Measurements from ENCODE around the gene GP9.

GP9 gene

DNA sequence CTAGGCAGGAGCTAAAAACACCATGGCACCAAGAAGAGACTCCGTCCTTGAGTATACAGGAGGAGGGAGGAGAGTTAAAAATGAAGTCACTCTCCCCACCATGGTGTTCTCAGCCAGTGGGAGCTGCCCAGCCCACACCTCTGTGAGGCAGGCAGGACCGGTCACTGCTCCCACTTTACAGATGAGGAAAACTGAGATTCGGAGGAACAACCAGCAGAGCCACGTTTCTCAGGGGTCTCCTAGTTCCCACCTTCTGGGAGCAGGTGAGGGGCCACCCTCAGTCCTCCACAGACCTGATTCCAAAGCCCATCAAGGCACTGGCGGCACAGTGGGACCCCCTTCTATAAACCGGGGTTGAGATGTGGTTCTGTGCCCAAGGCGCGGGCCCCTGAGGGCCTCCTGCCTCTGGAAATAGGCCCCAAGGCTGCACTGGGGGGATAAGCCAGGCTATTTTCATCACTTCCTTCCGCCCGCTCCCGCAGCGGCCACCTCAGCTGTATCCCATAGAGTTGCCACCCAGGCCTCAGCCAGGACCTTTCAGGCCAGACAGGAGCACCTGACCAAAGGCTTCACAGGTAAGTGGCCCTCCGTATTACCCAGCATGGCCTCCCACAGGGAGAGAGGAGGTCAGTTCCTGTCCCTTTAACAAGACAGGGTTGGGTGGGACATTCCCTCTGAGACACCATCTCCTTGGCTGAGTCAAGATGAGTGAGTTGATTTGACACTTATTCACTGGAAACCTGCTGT is at the start of gene GP9:
Gene GP9, plus strand, starts transcription at position 504 of the 747 bp plus-strand sequence. CDS start 961 bp downstream, outside the sequence.
- Mint-ChIP-seq H3K27ac (no peak within 1 kb of the TSS), H3K9me3 (no peaks in the 10 kb centered on the region), H3K4me1 (ENCODE audit: low read depth) (peaks cover 8% of the 10 kb centered on the region), H3K27me3 (no peaks in the 10 kb centered on the region), H3K36me3 (ENCODE audit: low read depth) (no peaks in the 10 kb centered on the region), H3K4me3 (no peak within 1 kb of the TSS)
- DNase-seq = no peak

DNA sequence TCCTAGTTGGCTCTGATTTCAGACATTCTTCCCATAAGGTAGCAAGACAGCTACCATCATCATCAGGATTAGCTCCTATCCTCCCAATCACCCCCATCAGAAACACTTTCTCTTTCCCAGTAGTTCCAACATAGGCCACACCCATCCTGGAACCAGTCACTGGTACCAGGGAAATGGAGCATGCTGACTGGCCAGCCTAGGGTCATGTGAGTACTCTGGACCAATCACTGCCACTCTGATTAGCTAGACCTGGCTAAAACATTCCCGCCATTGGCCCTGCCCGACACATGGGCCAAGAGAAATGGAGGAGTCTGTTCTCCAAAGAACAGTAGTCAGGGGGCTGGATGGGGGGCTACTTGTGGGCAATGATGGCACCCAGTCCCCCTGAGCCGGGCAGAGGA is 47.1 kb upstream of the GP9 start:
- Mint-ChIP-seq H3K9me3 (no peaks in the 10 kb centered on the region), H3K4me1 (ENCODE audit: low read depth) (peaks cover 39% of the 10 kb centered on the region), H3K4me3 (no peak overlapping the region), H3K27me3 (no peaks in the 10 kb centered on the region), H3K27ac (no peak overlapping the region), H3K36me3 (ENCODE audit: low read depth) (no peaks in the 10 kb centered on the region)
- no peak for DNase-seq

DNA sequence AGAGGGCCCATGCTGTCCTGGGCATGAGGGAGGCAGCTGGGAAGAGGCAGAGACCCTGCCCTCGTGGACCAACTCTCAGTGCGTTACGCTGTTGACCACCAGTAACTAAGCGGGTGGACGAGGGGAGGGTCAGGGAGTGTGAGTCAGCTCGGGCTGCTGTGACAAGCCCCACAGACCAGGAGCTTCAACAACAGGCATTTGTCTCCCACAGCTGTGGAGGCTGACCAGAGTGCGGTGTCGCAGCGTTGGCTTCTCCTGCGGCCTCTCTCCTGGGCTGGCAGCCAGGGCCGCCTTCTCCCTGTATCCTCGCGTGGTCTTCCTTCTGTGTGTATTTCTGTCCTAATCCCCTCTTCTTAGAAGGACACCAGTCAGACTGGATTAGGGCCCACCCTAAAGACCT is 46.4 kb upstream of the GP9 start:
- no peak for DNase-seq

DNA sequence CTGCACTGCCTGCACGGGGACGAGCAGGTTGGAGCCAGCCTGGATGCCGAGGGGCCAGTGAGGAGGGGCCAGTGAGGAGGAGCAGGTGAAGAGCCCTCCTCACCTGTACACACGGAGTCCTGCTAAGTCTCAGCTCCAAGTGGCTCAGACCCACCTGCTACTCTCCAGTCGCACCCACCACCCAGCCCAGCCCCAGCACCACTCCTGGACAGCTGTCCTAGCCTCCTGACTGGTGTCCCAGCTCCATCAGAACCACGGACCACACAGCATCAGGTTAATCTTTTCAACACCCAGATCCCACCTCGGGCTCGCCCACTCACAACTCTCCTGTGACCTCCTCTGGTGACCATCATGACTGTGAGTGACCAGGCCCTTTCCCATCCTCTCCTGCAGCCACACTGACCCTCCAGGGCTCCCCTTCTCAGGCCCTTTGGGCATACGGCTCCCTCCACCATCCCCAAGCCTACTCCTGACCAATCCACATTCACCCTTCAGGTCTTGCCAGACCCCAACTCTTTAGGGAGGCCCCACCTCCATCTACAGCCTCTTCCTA is 45.7 kb upstream of the GP9 start:
- H3K4me1 Mint-ChIP-seq (ENCODE audit: low read depth) = peaks cover 39% of the 10 kb centered on the region
- no peaks in the 10 kb centered on the region for H3K36me3 Mint-ChIP-seq (ENCODE audit: low read depth)
- H3K4me3 Mint-ChIP-seq = no peak overlapping the region
- no peaks in the 10 kb centered on the region for H3K9me3 Mint-ChIP-seq
- DNase-seq = no peak
- no peaks in the 10 kb centered on the region for H3K27me3 Mint-ChIP-seq
- H3K27ac Mint-ChIP-seq = peak overlapping the region; percentile 97

More for the DNA sequence above, 46.4 kb upstream of the GP9 start:
- Mint-ChIP-seq H3K9me3 (no peaks in the 10 kb centered on the region), H3K36me3 (ENCODE audit: low read depth) (no peaks in the 10 kb centered on the region), H3K4me3 (no peak overlapping the region), H3K4me1 (ENCODE audit: low read depth) (peaks cover 39% of the 10 kb centered on the region), H3K27me3 (no peaks in the 10 kb centered on the region), H3K27ac (no peak overlapping the region)

DNA sequence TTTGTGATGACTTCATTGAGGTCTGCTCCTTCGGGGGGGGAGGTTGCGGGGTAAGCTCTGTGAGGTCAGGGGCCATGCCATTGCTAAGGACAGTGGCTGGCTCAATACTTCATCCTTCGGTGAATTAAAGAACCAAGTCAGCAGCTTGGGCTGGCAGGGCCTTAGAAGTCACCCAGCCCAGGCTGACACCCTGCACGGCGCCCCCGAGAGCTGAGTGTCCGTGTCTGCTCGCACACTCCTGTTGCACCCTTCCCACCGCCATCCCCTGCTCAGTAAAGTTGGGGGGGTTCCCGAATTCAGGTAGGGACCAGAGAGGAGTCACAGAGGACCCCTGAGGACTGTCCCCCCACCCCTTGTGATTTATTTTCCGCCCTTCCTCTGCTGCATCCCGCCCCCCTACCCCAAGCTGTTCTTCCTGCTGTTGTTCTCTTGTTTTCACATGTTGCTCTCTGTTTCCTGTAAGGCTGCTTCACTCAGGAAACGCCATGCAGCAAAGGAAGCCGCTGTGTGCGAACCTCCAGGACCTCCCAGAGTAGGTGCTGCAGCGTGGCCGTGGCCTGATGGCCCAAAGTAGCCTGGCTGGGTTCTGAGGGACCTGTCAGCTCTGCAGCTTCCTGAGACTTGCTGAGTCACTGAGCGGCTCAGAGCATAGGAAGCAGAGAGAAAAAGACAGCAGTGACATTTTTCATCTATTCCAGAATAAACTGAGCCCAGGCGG is 45.0 kb upstream of the GP9 start:
- H3K4me1 Mint-ChIP-seq (ENCODE audit: low read depth) = peaks cover 39% of the 10 kb centered on the region
- peak overlapping the region; percentile 97 for H3K27ac Mint-ChIP-seq
- peak overlapping the region; percentile 70 for H3K4me3 Mint-ChIP-seq
- peak; percentile 75 for DNase-seq
- no peaks in the 10 kb centered on the region for H3K27me3 Mint-ChIP-seq
- no peaks in the 10 kb centered on the region for H3K36me3 Mint-ChIP-seq (ENCODE audit: low read depth)
- no peaks in the 10 kb centered on the region for H3K9me3 Mint-ChIP-seq

DNA sequence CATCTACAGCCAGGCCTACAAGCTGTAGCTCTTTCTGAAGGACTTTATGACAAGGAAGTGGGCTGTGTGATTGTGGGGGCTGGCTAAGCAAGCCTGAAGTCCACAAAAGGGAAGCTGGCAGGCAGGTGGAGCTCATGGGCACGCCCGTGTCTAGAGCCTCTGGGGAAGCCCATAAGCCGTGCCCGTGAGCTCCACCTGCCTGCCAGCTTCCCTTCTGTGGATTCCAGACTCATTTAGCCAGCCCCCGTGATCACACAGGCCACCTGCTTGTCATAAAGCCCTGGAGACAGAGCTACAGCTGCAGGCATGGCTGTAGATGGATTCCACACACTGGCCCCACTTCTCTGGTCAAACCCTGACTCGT is 44.2 kb upstream of the GP9 start:
- Mint-ChIP-seq H3K27ac (peak overlapping the region; percentile 97), H3K4me3 (peak overlapping the region; percentile 70), H3K27me3 (no peaks in the 10 kb centered on the region), H3K4me1 (ENCODE audit: low read depth) (peaks cover 39% of the 10 kb centered on the region), H3K36me3 (ENCODE audit: low read depth) (no peaks in the 10 kb centered on the region), H3K9me3 (no peaks in the 10 kb centered on the region)
- DNase-seq = peak; percentile 75

DNA sequence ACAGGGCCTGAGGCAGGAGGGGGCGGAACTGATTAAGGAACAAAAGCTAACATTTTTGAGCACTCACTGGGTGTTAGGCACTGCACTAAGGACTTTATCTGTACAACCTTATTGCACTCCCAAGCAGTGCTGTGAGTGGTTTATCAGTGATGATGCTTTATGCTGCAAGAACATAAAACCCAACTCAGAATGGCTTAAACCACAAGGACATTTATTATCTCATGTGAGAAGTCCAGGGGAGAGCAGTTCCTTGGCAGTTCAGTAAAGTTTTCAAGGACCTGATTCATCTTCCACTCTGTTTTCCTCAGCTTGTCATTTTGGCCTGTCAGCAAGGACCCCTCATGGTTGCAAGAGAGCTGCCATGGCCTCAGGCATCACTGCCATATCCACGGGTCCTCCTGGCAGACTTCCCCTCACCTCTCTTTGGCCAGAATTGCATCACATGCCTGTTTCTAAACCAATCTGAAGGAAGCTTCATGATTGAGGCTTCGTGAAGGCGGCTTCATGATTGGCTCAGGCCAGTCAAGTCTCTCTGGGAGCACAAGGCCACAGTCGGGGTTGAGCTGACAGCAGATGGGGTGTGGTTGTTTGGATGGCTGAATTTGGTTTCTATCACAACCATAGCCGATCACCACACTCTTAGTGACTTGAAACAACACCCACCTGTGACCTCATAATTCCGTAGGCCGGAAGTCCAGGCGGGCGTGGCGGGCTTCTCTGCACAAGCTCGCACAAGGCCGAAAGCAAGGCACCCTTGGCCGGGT is 43.7 kb upstream of the GP9 start:
- no peak overlapping the region for H3K4me3 Mint-ChIP-seq
- peaks cover 39% of the 10 kb centered on the region for H3K4me1 Mint-ChIP-seq (ENCODE audit: low read depth)
- peak overlapping the region; percentile 97 for H3K27ac Mint-ChIP-seq
- no peaks in the 10 kb centered on the region for H3K9me3 Mint-ChIP-seq
- no peaks in the 10 kb centered on the region for H3K36me3 Mint-ChIP-seq (ENCODE audit: low read depth)
- no peak for DNase-seq
- H3K27me3 Mint-ChIP-seq = no peaks in the 10 kb centered on the region

DNA sequence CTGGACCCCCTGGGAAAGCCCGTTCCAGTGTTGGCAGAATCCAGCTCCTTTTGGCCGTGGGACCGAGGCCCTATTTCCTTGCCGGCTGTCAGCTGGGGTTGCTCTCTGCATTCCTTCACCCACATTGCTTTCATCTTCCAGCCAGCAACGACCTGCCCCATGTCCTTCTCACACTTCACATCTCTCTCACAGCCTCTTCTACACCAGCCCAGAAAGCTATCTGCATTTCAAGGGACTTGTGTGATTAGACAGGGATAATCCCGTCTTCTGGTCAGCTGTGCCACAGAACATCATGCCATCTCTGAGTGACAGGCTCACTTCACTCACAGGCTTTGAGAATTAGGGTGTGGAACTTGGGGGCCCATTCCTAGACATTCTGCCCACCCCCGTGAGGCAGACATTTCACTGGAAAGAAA is 43.1 kb upstream of the GP9 start:
- DNase-seq = no peak
- no peaks in the 10 kb centered on the region for H3K36me3 Mint-ChIP-seq (ENCODE audit: low read depth)
- H3K27me3 Mint-ChIP-seq = no peaks in the 10 kb centered on the region
- peak overlapping the region; percentile 77 for H3K27ac Mint-ChIP-seq
- no peak overlapping the region for H3K4me3 Mint-ChIP-seq
- H3K4me1 Mint-ChIP-seq (ENCODE audit: low read depth) = peaks cover 42% of the 10 kb centered on the region
- H3K9me3 Mint-ChIP-seq = no peaks in the 10 kb centered on the region

DNA sequence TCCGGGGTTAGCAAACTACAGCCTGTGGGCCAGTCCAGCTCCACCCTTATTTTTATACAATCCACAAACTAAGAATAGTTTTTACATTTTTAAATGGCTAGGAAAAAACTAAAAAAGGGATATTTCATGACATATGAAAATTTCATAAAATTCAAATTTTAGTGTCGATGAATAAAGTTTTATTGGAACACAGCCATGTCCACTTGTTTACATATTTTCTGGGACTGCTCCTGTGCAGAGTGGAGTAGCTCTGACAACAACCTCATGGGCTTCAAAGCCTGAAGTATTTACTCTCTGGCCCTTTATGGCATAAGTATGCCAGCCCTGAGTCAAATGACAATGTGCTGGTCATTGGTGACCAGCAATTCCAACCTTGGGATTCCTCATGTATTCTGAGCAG is 42.3 kb upstream of the GP9 start:
- Mint-ChIP-seq H3K27ac (peak overlapping the region; percentile 77), H3K27me3 (no peaks in the 10 kb centered on the region)

DNA sequence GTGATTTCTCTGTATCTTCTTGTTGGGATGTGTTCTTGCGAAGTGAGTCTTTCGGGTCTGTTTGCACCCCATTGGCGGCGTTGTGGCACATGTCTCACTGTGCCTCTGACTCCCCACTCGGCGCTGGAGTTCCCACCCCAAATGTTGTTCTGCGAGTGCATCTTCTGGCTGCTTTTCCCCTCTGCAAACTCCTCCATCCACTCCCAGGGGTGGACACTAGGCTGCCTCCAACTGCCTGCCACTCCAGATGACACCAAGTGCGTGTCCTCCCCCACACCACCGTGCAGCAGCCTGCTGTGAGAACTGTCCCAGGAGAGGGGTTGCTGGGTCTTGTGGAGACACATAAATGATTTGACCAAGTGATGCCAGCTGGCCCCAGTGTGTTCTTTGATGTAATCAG is 41.8 kb upstream of the GP9 start:
- no peak for DNase-seq

More for the DNA sequence above, 42.3 kb upstream of the GP9 start:
- H3K4me1 Mint-ChIP-seq (ENCODE audit: low read depth) = peaks cover 45% of the 10 kb centered on the region
- H3K36me3 Mint-ChIP-seq (ENCODE audit: low read depth) = no peaks in the 10 kb centered on the region
- no peak for DNase-seq
- no peak overlapping the region for H3K4me3 Mint-ChIP-seq
- H3K9me3 Mint-ChIP-seq = no peaks in the 10 kb centered on the region

DNA sequence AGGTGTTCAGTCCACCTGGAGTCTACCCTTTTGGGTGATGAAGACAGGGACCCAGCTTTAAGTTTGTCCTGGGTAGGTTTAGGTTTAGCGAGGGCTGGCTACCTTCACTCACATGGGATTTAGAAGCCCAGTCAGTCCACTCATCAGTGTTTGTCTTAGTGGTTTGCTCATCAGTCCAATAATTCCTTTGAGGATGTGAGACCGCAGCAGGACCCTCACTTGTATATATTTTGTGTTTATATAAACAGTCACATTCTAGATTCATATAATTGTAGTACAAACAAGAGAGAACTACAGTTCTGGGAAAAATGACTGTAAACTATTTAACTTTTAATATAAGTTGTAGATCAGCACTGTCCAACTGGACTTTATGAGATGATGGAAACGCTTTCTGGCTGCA is 41.3 kb upstream of the GP9 start:
- no peaks in the 10 kb centered on the region for H3K9me3 Mint-ChIP-seq
- H3K4me1 Mint-ChIP-seq (ENCODE audit: low read depth) = peaks cover 45% of the 10 kb centered on the region
- no peaks in the 10 kb centered on the region for H3K36me3 Mint-ChIP-seq (ENCODE audit: low read depth)
- H3K27ac Mint-ChIP-seq = no peak overlapping the region
- DNase-seq = no peak
- no peak overlapping the region for H3K4me3 Mint-ChIP-seq
- H3K27me3 Mint-ChIP-seq = no peaks in the 10 kb centered on the region

More for the DNA sequence above, 41.8 kb upstream of the GP9 start:
- Mint-ChIP-seq H3K27me3 (no peaks in the 10 kb centered on the region), H3K9me3 (no peaks in the 10 kb centered on the region), H3K27ac (no peak overlapping the region), H3K36me3 (ENCODE audit: low read depth) (no peaks in the 10 kb centered on the region), H3K4me1 (ENCODE audit: low read depth) (peaks cover 45% of the 10 kb centered on the region), H3K4me3 (no peak overlapping the region)

DNA sequence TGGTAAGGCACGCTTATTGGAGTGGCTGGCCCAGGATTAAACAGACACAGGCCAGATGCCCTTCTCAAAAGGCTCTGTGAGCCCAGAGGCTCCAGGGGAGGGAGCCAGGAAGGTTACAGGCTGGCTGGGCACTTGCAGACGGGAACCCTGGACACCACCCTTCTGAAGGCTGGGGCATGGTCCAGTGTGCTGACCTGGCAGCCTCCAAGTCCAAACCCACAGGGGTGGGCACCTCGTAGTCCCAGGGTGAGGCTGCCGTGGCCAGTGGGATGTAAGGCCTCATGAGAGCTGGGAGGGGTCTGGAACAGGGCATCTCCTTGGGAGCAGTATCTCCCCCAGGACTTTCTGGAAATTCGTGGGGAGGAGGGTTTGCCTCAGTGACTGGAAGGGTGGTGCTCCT is 39.9 kb upstream of the GP9 start:
- Mint-ChIP-seq H3K4me1 (ENCODE audit: low read depth) (peaks cover 35% of the 10 kb centered on the region), H3K36me3 (ENCODE audit: low read depth) (no peaks in the 10 kb centered on the region), H3K4me3 (no peak overlapping the region), H3K27ac (no peak overlapping the region), H3K9me3 (no peaks in the 10 kb centered on the region), H3K27me3 (no peaks in the 10 kb centered on the region)
- DNase-seq = no peak

DNA sequence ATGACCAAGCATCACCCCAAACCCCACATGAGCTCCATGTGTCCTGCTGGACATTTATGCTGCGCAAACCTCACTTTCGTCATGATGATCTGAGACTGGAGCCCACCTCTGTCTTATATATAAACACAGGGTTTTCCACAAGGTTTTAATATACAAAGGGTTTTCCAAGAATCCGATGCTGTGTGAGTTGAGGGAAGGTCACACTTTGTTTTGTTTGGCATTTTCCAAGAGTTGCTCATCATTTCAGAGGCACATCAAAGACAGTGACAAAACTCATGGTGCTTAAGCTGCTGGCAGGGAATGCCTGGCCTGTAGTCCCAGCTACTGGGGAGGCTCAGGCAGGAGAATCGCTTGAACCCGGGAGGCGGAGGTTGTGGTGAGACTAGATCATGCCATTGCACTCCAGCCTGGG is 39.4 kb upstream of the GP9 start:
- no peaks in the 10 kb centered on the region for H3K27me3 Mint-ChIP-seq
- H3K27ac Mint-ChIP-seq = no peak overlapping the region
- H3K4me1 Mint-ChIP-seq (ENCODE audit: low read depth) = peaks cover 34% of the 10 kb centered on the region
- no peaks in the 10 kb centered on the region for H3K36me3 Mint-ChIP-seq (ENCODE audit: low read depth)
- H3K9me3 Mint-ChIP-seq = no peaks in the 10 kb centered on the region
- DNase-seq = no peak
- no peak overlapping the region for H3K4me3 Mint-ChIP-seq

DNA sequence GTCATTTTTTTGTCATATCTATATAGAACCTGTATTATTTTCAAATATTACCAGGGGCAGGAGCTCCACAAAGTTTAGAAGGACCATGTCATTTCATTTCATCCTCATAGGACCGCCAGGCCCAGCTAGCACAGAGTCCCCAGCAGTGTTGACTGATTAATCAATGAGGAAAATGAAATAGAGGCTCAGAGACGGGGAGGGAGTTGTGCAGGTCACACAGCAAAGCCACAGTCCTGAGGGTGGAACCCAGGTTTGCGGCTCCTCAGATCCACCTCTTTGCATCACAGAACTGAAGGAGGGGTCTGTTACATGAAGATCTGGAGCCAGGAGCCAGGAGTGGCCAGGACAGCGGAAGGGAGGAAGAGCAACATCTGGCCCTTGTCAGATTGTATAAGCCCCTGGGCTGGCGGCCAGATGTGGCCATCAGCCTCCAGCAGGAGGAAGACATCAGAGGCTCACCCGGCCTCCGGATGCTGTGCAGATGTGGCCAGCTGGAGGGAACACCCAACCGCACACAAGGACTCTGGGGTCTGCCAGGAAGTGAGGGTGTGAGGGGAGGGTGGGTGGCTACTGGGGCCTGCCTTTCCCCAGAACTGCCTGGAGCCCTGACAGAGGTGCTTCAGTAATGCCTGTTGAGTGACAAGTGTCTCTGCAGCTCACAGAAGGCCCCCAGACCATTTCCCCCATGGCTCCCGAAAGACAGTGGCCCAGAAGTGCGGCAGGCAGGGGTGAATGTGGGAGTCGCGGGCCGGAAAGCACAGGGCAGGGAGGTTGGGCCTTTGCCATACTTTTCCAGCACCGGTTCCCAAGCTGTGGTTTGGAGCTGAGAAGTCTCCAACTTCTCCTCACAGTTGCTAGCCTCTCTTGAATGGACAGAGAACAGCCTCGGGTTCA is 38.2 kb upstream of the GP9 start:
- no peak for DNase-seq
- Mint-ChIP-seq H3K4me1 (ENCODE audit: low read depth) (peaks cover 31% of the 10 kb centered on the region), H3K36me3 (ENCODE audit: low read depth) (no peaks in the 10 kb centered on the region), H3K27ac (no peak overlapping the region), H3K9me3 (no peaks in the 10 kb centered on the region), H3K27me3 (no peaks in the 10 kb centered on the region), H3K4me3 (no peak overlapping the region)
